NAMALWA (cell line): ENCODE measurements around the gene LUC7L.
"Not testable (repeated sequence)": the region's sequence is repeated elsewhere in the genome, so short reads cannot be mapped to it uniquely, and the experiment has no call there.

Source experiments
- DNase-seq: peaks from one replicate; pipeline ENCODE4 v3.0.0-alpha.2; 2015; ENCODE audit warnings: low spot score

LUC7L gene

GRCh38 chr16:229731-230281 lies 557 bp upstream of the LUC7L start:
- DNase-seq: no peak

GRCh38 chr16:228151-228851 lies 948 bp downstream of the LUC7L start:
- DNase-seq: peak; percentile 49

- DNase-seq: no peak
Measured at GRCh38 chr16:220021-220420, 9.2 kb downstream of the LUC7L start.

- no peak for DNase-seq
Measured at GRCh38 chr16:212999-213398, 16.2 kb downstream of the LUC7L start.

- not testable (repeated sequence) for DNase-seq
Measured at GRCh38 chr16:211631-212180, 17.5 kb downstream of the LUC7L start.

- not testable (repeated sequence) for DNase-seq
Measured at GRCh38 chr16:209359-209758, 19.9 kb downstream of the LUC7L start.

- DNase-seq: not testable (repeated sequence)
Measured at GRCh38 chr16:204046-204445, 25.2 kb downstream of the LUC7L start.

GRCh38 chr16:203246-203645 lies 26.0 kb downstream of the LUC7L start:
- DNase-seq: no peak

GRCh38 chr16:200388-200787 lies 28.9 kb downstream of the LUC7L start:
- DNase-seq: no peak

GRCh38 chr16:194516-194915 lies 34.7 kb downstream of the LUC7L start:
- no peak for DNase-seq

- DNase-seq: no peak
Measured at GRCh38 chr16:193441-193840, 35.8 kb downstream of the LUC7L start.

GRCh38 chr16:192686-193085 lies 36.6 kb downstream of the LUC7L start:
- no peak for DNase-seq

GRCh38 chr16:191831-192230 lies 37.4 kb downstream of the LUC7L start:
- no peak for DNase-seq

GRCh38 chr16:189604-190186 lies 39.6 kb downstream of the LUC7L start:
- no peak for DNase-seq

- DNase-seq: peak; percentile 69
Measured at GRCh38 chr16:188674-189073, 40.6 kb downstream of the LUC7L start.

- no peak for DNase-seq
Measured at GRCh38 chr16:187330-187729, 41.9 kb downstream of the LUC7L start.

GRCh38 chr16:185691-186090 lies 43.6 kb downstream of the LUC7L start:
- DNase-seq: no peak

GRCh38 chr16:185213-185612 lies 44.0 kb downstream of the LUC7L start:
- DNase-seq: no peak

- no peak for DNase-seq
Measured at GRCh38 chr16:183005-183404, 46.2 kb downstream of the LUC7L start.

- peak; percentile 30 for DNase-seq
Measured at GRCh38 chr16:181565-182021, 47.7 kb downstream of the LUC7L start.

- DNase-seq: peak; percentile 87
Measured at GRCh38 chr16:180681-181564, 48.3 kb downstream of the LUC7L start.

GRCh38 chr16:180101-180675 lies 49.1 kb downstream of the LUC7L start, which contains the start of gene HBQ1:
Gene HBQ1, plus strand, starts transcription at chr16:180459. Its CDS starts 28 bp downstream, at chr16:180487.
- DNase-seq: no peak
